NCI-H1048 (cell line): Measurements from ENCODE around the gene ARHGAP18.

ENCODE experiments used
- DNase-seq: peaks from one replicate; lab custom pipeline; 2025; lab: John Stamatoyannopoulos, UW

Gene ARHGAP18

DNA sequence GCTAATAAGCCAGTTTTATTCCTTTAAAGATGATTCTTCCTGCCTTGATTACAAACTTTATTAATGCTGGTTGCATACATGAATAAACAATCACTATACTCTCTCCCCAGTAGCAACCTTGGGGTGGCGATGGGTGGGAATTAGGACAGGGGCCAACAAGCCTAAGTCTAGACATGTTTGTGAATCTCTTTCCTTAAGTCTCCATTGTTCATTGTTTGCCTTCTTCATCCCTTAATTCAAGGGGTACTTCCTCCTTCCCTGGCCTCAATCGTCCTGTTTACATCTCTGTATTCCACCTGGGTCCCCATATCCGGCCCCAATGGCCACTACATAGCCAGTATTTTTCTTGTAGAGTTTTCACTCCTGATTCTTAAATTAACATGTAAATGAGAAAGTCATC, 66.0 kb downstream of the ARHGAP18 start:
- DNase-seq: no peak

GRCh38 chr6:129643176-129643575, 66.8 kb downstream of the ARHGAP18 start:
- DNase-seq: no peak

DNA sequence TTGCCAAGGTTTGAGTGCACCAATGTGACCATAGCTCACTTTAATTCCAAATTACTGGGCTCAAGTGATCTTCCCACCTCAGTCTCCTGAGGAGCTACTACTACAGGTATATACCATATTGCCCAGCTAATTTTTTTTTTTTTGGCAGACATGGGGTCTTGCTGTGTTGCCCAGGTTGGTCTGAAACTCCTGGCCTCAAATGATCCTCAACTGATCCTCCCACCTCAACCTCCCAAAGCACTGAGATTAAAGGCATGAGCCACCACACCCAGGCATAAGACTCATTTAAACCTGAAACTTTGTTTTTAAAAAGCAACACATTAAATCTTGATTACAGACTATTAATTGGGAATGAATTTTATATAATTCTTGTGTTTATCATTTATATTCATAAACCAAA, 67.7 kb downstream of the ARHGAP18 start:
- DNase-seq: no peak

DNA sequence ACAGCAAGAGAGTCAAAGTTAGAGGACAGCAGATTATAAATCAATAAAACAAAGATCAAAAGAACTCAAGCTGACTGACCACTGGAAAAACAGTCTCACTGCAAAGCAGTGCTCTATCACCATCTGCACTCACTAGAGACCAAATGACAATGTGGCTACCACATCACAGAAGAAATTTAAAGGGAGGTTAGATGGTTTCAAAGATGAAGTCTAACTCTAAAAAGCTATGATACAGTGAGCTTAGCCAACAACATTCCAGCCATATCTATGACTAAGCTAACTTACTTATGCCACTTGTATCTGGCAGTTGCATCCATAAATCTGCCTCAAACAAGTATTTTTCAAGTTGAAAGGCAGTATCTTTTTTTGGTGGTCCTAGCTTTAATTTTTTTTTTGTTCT, 68.6 kb downstream of the ARHGAP18 start:
- no peak for DNase-seq

DNA sequence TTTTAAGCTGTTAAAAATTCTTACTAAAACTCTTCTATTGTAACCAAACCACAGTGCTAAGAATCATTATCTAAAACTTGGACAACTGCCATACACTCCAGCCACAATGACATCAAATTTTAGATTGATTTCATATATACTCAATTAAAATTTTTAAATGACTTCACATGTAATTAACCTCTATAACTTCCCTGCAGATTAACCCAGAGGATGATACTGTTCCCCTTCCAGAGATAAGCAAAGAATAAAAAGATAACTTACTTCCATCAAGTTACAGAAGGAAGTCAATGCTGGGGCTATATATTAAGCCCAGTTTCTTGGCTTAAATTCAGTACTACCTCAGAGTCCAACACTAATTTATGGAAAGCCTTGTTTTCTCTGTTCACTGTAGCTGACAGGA, 71.3 kb downstream of the ARHGAP18 start:
- DNase-seq: no peak

DNA sequence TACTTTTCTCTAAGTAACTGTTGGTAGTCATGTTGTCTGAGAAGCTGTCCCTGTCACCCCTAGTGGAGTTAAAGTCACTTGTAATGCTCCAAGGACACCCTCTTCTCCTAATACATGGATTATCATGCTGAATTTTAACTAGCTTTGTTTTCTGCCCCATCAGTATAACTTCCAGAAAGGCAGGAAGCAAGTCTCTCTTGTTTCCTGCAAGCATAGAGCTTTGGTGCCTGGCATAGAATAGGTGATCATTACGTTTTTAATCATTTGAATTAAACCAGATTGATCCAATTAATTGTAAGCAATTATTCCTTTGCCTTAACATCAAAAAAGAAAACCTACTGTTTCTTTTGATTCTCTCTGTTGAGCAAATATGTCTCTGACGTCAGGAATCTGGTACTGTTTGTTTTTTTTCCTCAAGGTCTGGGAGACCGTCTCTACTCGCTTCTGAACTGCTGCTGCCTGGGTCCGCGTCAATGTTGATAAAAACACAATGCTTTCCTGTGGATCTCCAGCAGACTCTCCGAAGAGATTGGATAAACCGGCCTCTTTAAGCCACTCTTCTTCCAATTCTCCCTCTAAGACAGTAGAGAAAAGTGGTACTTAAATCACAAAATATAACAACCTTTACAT, 71.8 kb downstream of the ARHGAP18 start:
- DNase-seq: no peak

DNA sequence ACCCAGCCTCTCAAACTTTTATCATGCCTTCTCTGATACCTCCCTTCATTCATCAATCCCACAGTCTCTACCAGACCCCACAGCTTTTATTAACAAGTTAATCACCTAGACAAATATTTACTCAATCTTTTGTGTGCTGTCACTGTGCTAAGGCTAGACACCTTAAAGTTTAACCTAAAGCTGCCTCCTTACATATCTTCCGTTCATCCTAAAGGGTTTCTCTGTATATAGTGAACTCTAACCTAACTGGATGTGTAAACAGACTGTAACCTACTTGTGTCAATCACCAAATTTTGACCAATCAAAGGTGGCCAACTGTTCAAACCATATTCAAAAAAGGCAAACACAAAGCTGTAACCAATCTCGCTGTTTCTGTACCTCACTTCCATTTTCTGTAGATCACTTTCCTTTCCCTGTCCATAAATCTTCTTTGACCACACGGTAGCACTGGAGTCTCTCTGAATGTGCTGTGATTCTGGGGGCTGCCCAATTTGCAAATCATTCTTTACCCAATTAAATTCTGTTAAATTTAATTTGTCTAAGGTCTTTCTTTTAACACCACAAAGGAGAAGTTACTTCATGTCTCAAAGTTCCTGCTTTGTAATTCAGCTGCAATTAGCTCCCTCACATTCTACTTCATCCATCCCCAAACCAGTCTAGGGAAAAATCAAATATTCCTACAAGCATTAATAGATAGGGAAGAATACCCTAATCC, 72.5 kb downstream of the ARHGAP18 start:
- no peak for DNase-seq

- DNase-seq: no peak
Measured at GRCh38 chr6:129635396-129636130, 74.4 kb downstream of the ARHGAP18 start.

GRCh38 chr6:129634411-129635230, 75.4 kb downstream of the ARHGAP18 start:
- DNase-seq: no peak

DNA sequence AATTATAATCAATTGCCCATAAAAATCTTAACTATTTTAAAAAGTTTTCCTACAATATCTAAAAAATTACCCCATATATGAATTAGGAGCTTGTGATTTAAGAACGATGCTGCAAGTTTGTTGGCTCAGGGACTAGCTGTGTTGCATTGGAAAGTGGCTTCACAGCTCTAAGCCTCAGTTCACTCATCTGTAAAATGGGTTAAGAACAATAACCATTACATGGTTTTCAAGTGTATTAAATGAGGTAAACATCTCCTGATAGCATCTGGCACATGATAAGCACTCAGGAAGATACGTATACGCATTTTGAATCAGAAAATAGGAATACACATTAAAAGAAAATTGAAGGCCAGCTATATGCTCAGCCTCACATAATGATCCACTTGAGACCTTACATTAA, 76.4 kb downstream of the ARHGAP18 start:
- no peak for DNase-seq

DNA sequence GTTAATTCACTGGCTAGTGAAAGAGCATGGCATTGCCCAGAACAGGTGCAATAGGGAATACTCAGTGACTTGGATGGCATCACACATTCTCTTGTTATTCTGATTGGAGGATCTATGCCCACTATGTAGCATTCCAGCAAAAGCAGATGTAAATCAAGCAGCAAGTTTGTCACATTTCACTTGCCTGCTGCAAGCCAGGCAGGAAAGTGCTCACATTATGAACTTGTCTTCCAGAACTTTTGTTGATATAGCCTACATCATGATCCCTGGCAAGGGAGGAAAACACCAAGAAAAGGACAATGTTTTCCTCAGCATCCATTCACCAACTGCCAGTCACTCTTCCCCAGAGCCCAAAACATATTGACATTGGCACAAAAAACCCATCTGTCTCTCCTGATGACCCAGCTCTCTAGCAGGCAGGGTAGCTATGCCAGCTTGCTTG, 77.8 kb downstream of the ARHGAP18 start:
- no peak for DNase-seq

- no peak for DNase-seq
Measured at GRCh38 chr6:129631070-129631469, 78.9 kb downstream of the ARHGAP18 start.

DNA sequence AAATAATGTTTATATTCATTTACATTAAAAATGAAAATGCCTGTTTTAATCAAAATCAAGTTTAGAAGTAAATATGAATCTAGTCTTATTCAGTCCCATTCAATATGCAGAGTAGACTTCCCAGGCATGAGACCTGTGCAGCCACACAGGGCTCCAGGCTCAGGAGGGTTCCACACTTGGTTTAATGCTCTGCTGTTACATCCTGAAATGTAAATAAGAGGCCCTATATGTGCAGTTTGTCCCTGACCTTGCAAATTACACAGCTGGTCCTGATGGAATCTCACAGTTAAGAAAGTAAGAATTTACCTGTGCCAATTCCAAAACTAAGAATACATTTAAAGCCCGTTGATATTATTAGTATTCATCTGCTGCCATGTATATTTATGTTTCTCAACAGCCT, 79.4 kb downstream of the ARHGAP18 start:
- no peak for DNase-seq

DNA sequence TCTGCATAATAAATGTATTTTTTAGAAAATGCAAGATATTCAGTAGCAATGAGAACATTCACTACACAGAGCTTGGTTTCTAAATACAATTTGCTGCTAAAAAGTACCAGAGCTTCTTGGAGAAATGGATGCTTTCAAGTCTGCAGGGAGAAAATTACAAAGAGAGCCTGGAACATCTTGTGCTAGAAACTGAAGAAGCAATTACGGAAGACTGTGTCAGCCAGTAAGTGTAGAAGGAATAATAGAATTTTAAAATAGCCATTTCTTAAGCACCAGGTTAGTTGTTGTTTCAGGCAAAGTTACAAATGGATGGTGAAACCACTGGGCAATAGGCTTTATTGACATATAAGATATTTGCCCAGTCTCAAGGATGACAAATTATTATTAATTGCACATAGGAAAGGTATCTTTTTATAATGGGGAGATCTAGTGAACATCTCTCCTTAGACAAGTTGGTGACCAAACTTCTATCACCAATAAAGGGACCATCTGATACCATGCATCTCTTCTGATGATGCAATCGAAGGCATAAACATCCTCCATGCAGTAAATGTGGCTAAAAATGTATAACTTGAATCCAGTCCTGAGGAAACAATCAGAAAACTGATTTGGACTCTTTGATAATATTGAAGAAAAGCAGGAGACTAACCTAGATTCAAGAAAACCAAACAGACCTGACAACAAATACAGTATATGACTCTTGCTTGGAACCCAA, 81.7 kb downstream of the ARHGAP18 start:
- no peak for DNase-seq

DNA sequence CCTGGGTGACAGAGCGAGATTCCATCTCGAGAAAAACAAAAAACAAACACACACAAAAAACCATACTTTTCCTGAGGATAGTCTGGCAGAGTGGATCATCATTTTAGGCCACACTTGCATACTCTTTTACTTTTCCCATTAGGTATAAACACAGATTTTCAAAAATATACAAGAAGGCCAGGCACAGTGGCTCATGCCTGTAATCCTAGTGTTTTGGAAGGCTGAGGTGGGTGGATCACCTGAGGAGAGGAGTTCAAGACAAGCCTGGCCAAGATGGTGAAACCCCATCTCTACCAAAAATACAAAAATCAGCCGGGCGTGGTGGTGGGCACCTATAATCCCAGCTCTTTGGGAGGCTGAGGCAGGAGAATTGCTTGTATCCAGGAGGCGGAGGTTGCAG, 85.5 kb downstream of the ARHGAP18 start:
- DNase-seq: no peak

DNA sequence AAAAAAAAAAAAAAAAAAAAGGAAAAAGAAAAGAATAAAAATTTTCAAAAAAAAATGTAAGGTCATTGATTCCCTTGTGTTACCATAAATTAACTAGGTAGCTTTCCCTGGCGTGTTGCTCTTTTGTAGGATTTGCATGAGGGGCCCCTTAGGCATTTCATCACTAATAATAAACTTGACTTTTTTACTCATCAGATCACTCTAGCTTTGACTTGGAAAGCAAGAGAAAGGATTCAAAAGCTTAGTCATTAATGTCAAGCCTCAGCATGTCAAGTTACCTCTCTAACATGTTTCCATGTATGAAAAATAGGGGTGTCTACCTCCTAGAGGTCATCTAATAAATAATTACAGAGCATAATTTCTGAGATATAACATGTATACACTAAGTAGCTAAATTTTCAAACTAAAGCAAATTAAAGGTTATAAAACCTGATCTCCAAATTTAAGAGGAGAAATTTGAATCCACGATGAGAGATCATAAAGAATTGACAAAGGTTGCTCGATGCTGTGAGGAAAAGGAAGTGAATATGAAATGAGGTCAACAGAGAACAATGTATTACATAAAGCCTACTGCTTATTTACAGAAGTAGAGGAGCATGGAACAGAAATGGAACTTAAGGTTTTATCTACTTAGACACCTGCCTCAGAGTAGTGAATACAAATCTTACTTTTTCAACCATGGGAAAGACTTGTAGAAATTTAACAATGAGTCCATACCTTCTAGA, 86.8 kb downstream of the ARHGAP18 start:
- no peak for DNase-seq

DNA sequence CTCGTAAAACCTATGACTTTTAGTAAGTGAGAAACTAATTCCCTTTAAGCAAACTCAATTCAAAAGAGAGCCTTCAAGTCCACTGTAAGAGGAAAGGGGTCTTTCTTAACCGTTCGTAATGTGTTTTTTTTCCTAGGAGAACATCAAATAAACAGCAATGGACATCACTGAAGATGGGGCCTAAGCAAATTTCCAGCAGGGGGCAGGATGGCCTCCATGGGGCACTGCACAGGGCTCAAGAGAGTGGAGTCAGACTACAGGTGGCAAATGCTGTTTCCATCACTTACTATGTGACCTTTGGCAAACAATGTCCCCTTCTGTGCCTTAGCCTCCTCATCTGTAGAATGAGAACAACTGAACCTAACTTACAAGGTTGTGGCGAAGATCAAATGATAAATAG, 88.7 kb downstream of the ARHGAP18 start:
- no peak for DNase-seq

DNA sequence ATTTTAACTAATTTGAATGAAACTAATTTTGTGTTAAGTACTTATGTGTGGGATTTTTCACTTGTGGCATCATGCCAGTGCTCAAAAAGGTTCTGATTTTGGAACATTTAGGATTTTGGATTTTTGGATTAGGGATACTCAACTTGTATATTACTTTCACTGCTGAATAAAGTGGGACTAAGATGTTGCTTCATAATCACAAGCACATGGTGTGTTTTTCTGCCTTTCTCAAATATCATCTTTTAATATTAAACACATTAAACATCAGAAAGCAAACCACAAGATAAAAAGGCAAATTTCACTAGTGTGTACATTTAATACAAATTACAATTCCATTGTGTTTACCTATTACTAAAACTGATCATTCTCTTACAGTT, 89.8 kb downstream of the ARHGAP18 start:
- DNase-seq: no peak

GRCh38 chr6:129619579-129620233, 90.3 kb downstream of the ARHGAP18 start:
- no peak for DNase-seq

DNA sequence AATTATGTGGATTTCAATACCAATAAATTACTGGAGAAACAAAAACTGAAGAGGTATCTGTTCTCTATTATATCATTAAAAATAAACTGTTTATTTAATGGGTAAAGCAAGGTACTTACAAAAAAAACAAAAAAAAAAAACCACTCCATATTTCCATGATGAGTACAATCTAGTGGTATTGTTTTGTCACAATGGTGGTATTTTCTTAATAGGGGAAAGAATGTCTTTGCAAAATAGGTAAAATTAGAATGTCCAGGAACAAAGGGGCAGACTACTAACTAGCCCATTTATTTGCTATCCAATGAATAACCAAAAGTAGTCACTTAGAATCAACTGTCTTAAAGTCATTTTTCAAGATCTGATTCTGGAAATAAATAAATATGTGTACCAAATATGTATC, 92.0 kb downstream of the ARHGAP18 start:
- no peak for DNase-seq

- no peak for DNase-seq
Measured at GRCh38 chr6:129615496-129615895, 94.5 kb downstream of the ARHGAP18 start.
